Heart right ventricle (tissue), 16 donors: Measurements from ENCODE around the gene CSNK2A2. TPM values are rescaled to one million over a fixed set of nuclear protein-coding genes. Genes with fewer than 3 reads are reported as not detected.

Experiments
- ATAC-seq, 8 donors: fragments of 200-7000 bp; cut with Tn5 transposase; one replicate each; pipeline ENCODE4 v1.9.1; 2020; ENCODE audit warnings: mild to moderate bottlenecking in 8 of 8, moderate library complexity in 8 of 8, moderate number of reproducible peaks in 1 of 8
- DNase-seq, 2 donors: peaks; one replicate each; pipeline ENCODE4 v3.0.0-alpha.2; 2020
- H3K27ac ChIP-seq, 10 donors: fragments of 200-600 bp; sonication (generic) in 2 of 10; one replicate each; pipeline versions ENCODE4 v1.5.0 to v1.8.0; 2020 to 2022; ENCODE audit warnings: mild to moderate bottlenecking in 3 of 10
- H3K27me3 ChIP-seq, 7 donors: fragments of 200-600 bp; one replicate each; pipeline ENCODE4 v1.8.0; 2021 to 2022; ENCODE audit warnings: mild to moderate bottlenecking in 2 of 7
- H3K36me3 ChIP-seq, 9 donors: fragments of 200-600 bp; sonication (generic) in 1 of 9; one replicate each; pipeline versions ENCODE4 v1.5.0 to v1.8.0; 2020 to 2022; ENCODE audit warnings: mild to moderate bottlenecking in 2 of 9
- H3K4me1 ChIP-seq, 9 donors: fragments of 200-600 bp; sonication (generic) in 1 of 9; one replicate each; pipeline versions ENCODE4 v1.5.0 to v1.8.0; 2020 to 2022; ENCODE audit warnings: mild to moderate bottlenecking in 4 of 9
- H3K4me3 ChIP-seq, 10 donors: fragments of 200-600 bp; sonication (generic) in 2 of 10; one replicate each; pipeline versions ENCODE4 v1.5.0 to v1.8.0; 2020 to 2022; ENCODE audit warnings: mild to moderate bottlenecking in 7 of 10, moderate library complexity in 2 of 10
- H3K9me3 ChIP-seq, 11 donors: fragments of 200-600 bp in 10 of 11; sonication (generic) in 2 of 11; one replicate each; pipeline versions ENCODE4 v1.5.0 to v1.8.0; 2013 to 2022; ENCODE audit warnings: mild to moderate bottlenecking in 2 of 11, control low read depth in 1 of 11, moderate library complexity in 1 of 11
- CTCF ChIP-seq, 9 donors: fragments of 200-600 bp; sonication (generic) in 2 of 9; IDR thresholded peaks; one replicate each; pipeline versions ENCODE4 v1.5.0 to v1.8.0; 2021 to 2022; ENCODE audit warnings: antibody characterized with exemption in 9 of 9, mild to moderate bottlenecking in 5 of 9, moderate library complexity in 1 of 9
- WGBS, 2 donors: extraction: QIAGEN DNeasy Blood & Tissue Kit; methylation state at CpG; one replicate each; pipeline ENCODE4 v1.1.7; 2013; ENCODE audit warnings: inconsistent platforms in 1 of 2; 5-methylcytosine and 5-hydroxymethylcytosine counted together
- intact Hi-C, 10 donors: fragments of 100-400 bp; cut with DNase I; formaldehyde crosslinking; loops; one replicate each; pipeline versions ENCODE4 v1.11.1 to v1.14.2; 2022
- polyA plus RNA-seq, 2 donors: library from polyadenylated mRNA; stranded (reverse); fragments of 200-250 nt; gene quantifications; one replicate each; pipeline ENCODE4 v1.2.3, GENCODE V29; 2013
- total RNA-seq, 10 donors: library from RNA; stranded (reverse); fragmentation: NEBNext Ultra II Directional in 3 of 10; extraction: Animal tissue kit (Norgen Biotek cat#: 25700) in 3 of 10; gene quantifications; one replicate each; pipeline versions ENCODE4 v1.2.1 to v1.2.4, GENCODE V29; 2021 to 2023
- donor health status: Arrhythmogenic right ventricular cardiomyopathy.
- donor health status: ischemic (EF 13 %, LVEDD 7.1; RV severe dilation, severe dysfunction).
- donor health status: healthy with polysubstance abuse.
- donor health status: DM: no; HTN: yes; CAD: no.
- donor health status: DM: no; HTN: no; CAD: no.
- donor health status: ischemic (EF 25% LVEDD 6.9; RV normal size, moderate dysfunction).
- donor health status: ischemic (EF 25% LVEDD 5.7; RV mildly dilated, moderate dysfunction).
- donor health status: healthy.
- donor health status: DM: yes; HTN: yes; CAD: no.
- donor health status: Ischemic cardiomyopathy.
- donor health status: ischemic (EF 35%, LVEDD 5.7; RV mildly dilated, moderate dysfunction).
- donor health status: nonischemic (EF 11% LVEDD 7.7; RV severe dilation, severe dysfunction).
- donor health status: DM: yes; HTN: yes; CAD: no.
- donor health status: PGD.
- donor health status: ischemic (EF 29% LVEDD 5.4; RV normal size, mild dysfunction).
- donor health status: nonischemic (EF 23%, LVEDD 6.1; RV moderate dilation, normal function).

CSNK2A2 gene
- total and polyA plus RNA-seq, 12 donors = 20.9 to 48.3 (median 35.2) TPM

- peaks cover 0 to 15% (median 0%) of the 10 kb centered on the region in 11 donors for H3K9me3 ChIP-seq
- peaks cover 0 to 6% (median 0%) of the 10 kb centered on the region in 7 donors for H3K27me3 ChIP-seq
- intact Hi-C loops = no loop called here
- H3K4me3 ChIP-seq = no peak overlapping the region
- no peaks in the 10 kb centered on the region for H3K4me1 ChIP-seq
- no peaks in the 10 kb centered on the region for H3K36me3 ChIP-seq
- no peak for TF ChIP-seq CTCF (IDR thresholded peaks at IDR 0.05)
- DNase-seq (no peak), ATAC-seq (no peak)
- WGBS, 2 donors = 47 to 49% methylated on average over 2 of the region's 2 CpGs
- H3K27ac ChIP-seq = no peak overlapping the region
Observed at GRCh38 chr16:58217311-58217925, 19.5 kb upstream of the CSNK2A2 start.

- no peak overlapping the region for H3K27ac ChIP-seq
- peaks cover 0 to 6% (median 0%) of the 10 kb centered on the region in 7 donors for H3K27me3 ChIP-seq
- DNase-seq (no peak), ATAC-seq (no peak)
- no peak for TF ChIP-seq CTCF (IDR thresholded peaks at IDR 0.05)
- no peaks in the 10 kb centered on the region for H3K4me1 ChIP-seq
- H3K9me3 ChIP-seq = peaks cover 0 to 9% (median 0%) of the 10 kb centered on the region in 11 donors
- H3K4me3 ChIP-seq = no peak overlapping the region
- WGBS, 2 donors = 68 to 75% methylated on average over 3 of the region's 3 CpGs
- intact Hi-C loops = no loop called here
- no peaks in the 10 kb centered on the region for H3K36me3 ChIP-seq
Observed at GRCh38 chr16:58212824-58213655, 15.1 kb upstream of the CSNK2A2 start.

GRCh38 chr16:58211846-58212245 lies 13.9 kb upstream of the CSNK2A2 start:
- peaks cover 0 to 1% (median 0%) of the 10 kb centered on the region in 11 donors for H3K9me3 ChIP-seq
- H3K36me3 ChIP-seq = no peaks in the 10 kb centered on the region
- H3K4me3 ChIP-seq = no peak overlapping the region
- DNase-seq (no peak), ATAC-seq (no peak)
- 64 to 67% methylated on average over 3 of the region's 3 CpGs for WGBS, 2 donors
- peaks cover 0 to 6% (median 0%) of the 10 kb centered on the region in 7 donors for H3K27me3 ChIP-seq
- H3K27ac ChIP-seq = no peak overlapping the region
- H3K4me1 ChIP-seq = no peaks in the 10 kb centered on the region
- TF ChIP-seq CTCF (IDR thresholded peaks at IDR 0.05) = no peak
- intact Hi-C loops = no loop called here

GRCh38 chr16:58211245-58211644 lies 13.3 kb upstream of the CSNK2A2 start:
- no peak overlapping the region for H3K27ac ChIP-seq
- no peak overlapping the region for H3K4me3 ChIP-seq
- no peaks in the 10 kb centered on the region for H3K4me1 ChIP-seq
- no peaks in the 10 kb centered on the region for H3K36me3 ChIP-seq
- no peak for TF ChIP-seq CTCF (IDR thresholded peaks at IDR 0.05)
- intact Hi-C loops = no loop called here
- no peak for DNase-seq
- H3K27me3 ChIP-seq = peaks cover 0 to 6% (median 0%) of the 10 kb centered on the region in 7 donors
- no peak for ATAC-seq
- H3K9me3 ChIP-seq = no peaks in the 10 kb centered on the region
